BLaER1 (cell line): ENCODE measurements around the gene NAALAD2.
"Not testable (repeated sequence)": the region's sequence is repeated elsewhere in the genome, so short reads cannot be mapped to it uniquely, and the experiment has no call there.

Source experiments
- H3K27ac ChIP-seq: shearing (Covaris generic); formaldehyde crosslinking; 2 replicates; pipeline ENCODE4 v1.8.1; 2022
- H3K27me3 ChIP-seq: shearing (Covaris generic); formaldehyde crosslinking; 2 replicates; pipeline ENCODE4 v1.8.1; 2022
- H3K36me3 ChIP-seq: shearing (Covaris generic); formaldehyde crosslinking; 2 replicates; pipeline ENCODE4 v1.8.1; 2022
- H3K4me1 ChIP-seq: shearing (Covaris generic); formaldehyde crosslinking; 2 replicates; pipeline ENCODE4 v1.8.1; 2022
- H3K4me2 ChIP-seq: shearing (Covaris generic); formaldehyde crosslinking; 2 replicates; pipeline ENCODE4 v1.8.1; 2022
- H3K4me3 ChIP-seq: shearing (Covaris generic); formaldehyde crosslinking; 2 replicates; pipeline ENCODE4 v1.8.1; 2022
- H3K9ac ChIP-seq: shearing (Covaris generic); formaldehyde crosslinking; 2 replicates; pipeline ENCODE4 v1.8.1; 2022
- H3K9me3 ChIP-seq: shearing (Covaris generic); formaldehyde crosslinking; 2 replicates; pipeline ENCODE4 v1.8.1; 2022
- H4K20me1 ChIP-seq: shearing (Covaris generic); formaldehyde crosslinking; 2 replicates; pipeline ENCODE4 v1.8.1; 2022
- Cebpa-rat ChIP-seq: shearing (Covaris generic); IDR thresholded peaks from 2 replicates; pipeline ENCODE4 v1.8.1; 2022

The NAALAD2 gene

DNA sequence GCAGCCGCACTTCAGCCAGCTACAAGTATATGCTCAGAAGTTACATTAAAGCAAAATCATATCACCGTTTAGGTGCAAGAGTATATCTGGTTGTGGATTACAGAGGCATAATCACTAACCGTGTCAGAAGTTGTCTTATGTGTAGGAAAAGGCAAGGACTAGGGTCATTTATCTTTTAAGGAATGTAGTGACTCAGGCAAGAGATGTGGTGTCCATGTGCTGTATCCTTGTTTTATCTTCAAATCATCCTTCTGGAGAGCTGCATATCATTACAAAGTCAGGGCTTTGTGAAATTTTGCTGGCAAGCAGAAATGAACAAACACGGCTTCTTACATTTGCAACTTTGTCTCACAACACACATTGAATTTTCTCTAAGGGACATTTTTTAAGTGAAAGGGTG lies 101.1 kb downstream of the NAALAD2 start:
- no peak overlapping the region for H3K4me3 ChIP-seq
- no peaks in the 10 kb centered on the region for H3K9me3 ChIP-seq
- no peak overlapping the region for H3K27ac ChIP-seq
- H3K27me3 ChIP-seq = no peaks in the 10 kb centered on the region
- H3K4me1 ChIP-seq = no peaks in the 10 kb centered on the region
- no peak overlapping the region for H3K9ac ChIP-seq
- H4K20me1 ChIP-seq = no peaks in the 10 kb centered on the region
- no peaks in the 10 kb centered on the region for H3K36me3 ChIP-seq
- TF ChIP-seq Cebpa-rat = no peak
- no peak overlapping the region for H3K4me2 ChIP-seq

DNA sequence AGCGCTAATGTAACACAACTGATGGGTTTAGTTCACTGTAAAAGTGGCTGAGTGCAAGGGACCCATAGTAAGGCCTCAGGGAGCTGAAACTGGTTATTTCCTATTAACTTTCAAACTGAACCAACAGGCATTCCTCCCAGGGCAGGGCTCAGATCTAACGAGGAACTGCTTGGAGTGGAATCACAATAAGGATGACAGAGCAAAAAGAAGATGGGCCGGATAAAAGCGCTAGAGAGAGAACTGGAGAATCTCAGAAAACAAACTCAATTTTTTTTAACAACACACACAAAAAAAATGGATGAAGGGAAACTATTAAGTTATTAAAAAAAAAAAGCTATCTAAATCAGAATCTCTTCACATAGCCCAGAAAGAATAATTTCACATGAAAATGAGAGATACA lies 102.5 kb downstream of the NAALAD2 start:
- Histone ChIP-seq H3K4me2 (no peak overlapping the region), H3K27me3 (no peaks in the 10 kb centered on the region), H3K36me3 (no peaks in the 10 kb centered on the region), H3K9ac (no peak overlapping the region), H3K4me1 (no peaks in the 10 kb centered on the region), H3K9me3 (no peaks in the 10 kb centered on the region), H4K20me1 (no peaks in the 10 kb centered on the region), H3K27ac (no peak overlapping the region), H3K4me3 (no peak overlapping the region)
- TF ChIP-seq Cebpa-rat = no peak

DNA sequence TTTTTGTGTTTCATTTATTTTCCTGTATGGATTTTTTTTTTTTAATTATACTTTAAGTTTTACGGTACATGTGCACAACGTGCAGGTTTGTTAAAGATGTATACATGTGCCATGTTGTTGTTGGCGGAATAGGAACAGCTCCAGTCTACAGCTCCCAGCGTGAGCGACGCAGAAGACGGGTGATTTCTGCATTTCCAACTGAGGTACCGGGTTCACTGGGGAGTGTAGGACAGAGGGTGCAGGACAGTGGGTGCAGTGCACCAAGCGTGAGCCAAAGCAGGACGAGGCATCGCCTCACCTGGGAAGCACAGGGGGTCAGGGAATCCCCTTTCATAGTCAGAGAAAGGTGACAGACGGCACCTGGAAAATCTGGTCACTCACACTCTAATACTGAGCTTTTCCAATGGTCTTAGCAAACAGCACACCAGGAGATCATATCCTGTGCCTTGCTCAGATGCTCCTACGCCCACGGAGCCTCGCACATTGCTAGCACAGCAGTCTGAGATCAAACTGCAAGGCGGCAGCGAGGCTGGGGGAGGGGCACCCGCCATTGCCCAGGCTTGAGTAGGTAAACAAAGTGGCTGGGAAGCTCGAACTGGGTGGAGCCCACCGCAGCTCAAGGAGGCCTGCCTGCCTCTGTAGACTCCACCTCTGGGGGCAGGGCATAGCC lies 105.6 kb downstream of the NAALAD2 start:
- not testable (repeated sequence) for H3K4me1 ChIP-seq, H3K9ac ChIP-seq, H4K20me1 ChIP-seq, H3K27ac ChIP-seq, H3K4me2 ChIP-seq, H3K27me3 ChIP-seq, H3K4me3 ChIP-seq, H3K9me3 ChIP-seq, H3K36me3 ChIP-seq

DNA sequence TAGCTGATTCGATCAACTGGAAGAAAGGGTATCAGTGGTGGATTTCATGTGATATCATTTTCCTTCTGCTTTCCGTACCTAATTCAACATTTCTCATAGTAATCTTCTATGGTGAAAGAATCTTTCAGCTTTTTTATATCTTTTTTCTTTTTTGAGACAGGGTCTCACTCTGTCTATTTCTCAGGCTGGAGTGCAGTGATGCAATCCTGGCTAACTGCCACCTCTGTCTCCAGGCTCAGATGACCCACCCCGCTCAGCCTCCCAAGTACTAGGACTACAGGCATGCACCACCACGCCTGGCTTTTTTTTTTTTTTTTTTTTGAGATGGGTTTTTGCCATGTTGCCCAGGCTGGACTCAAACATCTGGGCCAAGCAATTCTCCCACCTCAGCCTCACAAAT lies 107.0 kb downstream of the NAALAD2 start:
- Histone ChIP-seq H3K27me3 (no peaks in the 10 kb centered on the region), H3K4me2 (no peak overlapping the region), H3K4me3 (no peak overlapping the region)

More for the DNA sequence above, 107.0 kb downstream of the NAALAD2 start:
- Histone ChIP-seq H3K36me3 (no peaks in the 10 kb centered on the region), H3K4me1 (no peaks in the 10 kb centered on the region), H4K20me1 (no peaks in the 10 kb centered on the region), H3K27ac (no peak overlapping the region), H3K9ac (no peak overlapping the region), H3K9me3 (no peaks in the 10 kb centered on the region)
- TF ChIP-seq Cebpa-rat = no peak
